ENCODE measurements around the gene NEK3.
"Not testable (repeated sequence)": the region's sequence is repeated elsewhere in the genome, so short reads cannot be mapped to it uniquely, and the experiment has no call there.

The NEK3 gene

DNA sequence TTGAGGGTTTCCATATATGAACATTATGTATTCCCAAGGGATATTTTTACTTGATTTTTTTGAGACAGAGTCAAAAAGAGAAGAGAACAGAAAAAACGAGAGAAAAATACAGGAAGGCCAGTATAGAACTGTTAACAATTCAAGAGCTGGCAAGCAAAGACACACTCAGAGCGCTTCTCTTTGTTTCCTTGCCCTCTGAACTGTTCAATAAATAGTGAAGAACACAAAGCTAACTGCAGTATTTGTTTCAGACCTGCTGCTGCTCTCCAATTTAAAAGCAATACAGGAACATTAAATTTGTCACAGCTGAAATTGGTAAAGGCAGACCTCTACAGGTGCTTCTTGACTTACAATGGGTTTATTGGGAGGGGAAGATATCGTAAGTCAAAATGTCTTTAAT, 14.0 kb upstream of the NEK3 start:
- H3K27me3 Mint-ChIP-seq (ENCODE audit: low read depth): no peaks in the 10 kb centered on the region

DNA sequence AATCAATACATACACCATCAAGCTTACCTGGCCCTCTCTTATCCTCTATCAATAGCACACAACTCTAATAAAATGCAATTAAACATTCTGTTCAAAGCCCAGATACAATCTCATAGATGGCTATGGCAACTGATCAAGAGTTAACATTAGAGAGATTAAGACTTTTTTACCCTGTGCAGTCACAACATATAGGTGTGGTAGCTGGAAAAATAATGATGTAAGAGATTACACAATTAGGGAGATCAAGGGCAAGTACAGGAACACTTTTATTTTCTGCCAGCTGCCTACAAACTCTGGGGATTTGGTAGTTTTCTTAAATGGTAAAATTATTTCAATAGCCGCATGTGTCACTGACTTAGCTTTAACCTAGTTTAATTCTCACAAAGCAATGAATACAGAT, 12.3 kb upstream of the NEK3 start:
- not testable (repeated sequence) for H3K9me3 Mint-ChIP-seq; H3K27ac Mint-ChIP-seq; H3K27me3 Mint-ChIP-seq (ENCODE audit: low read depth); H3K4me1 Mint-ChIP-seq; H3K4me3 Mint-ChIP-seq
- H3K36me3 Mint-ChIP-seq (ENCODE audit: low read depth): peaks cover 44% of the 10 kb centered on the region

More for the DNA sequence above, 14.0 kb upstream of the NEK3 start:
- Mint-ChIP-seq H3K4me1 (no peaks in the 10 kb centered on the region), H3K9me3 (no peaks in the 10 kb centered on the region), H3K27ac (no peak overlapping the region), H3K4me3 (no peak overlapping the region), H3K36me3 (ENCODE audit: low read depth) (peaks cover 45% of the 10 kb centered on the region)
- TF ChIP-seq, protein P1, sequence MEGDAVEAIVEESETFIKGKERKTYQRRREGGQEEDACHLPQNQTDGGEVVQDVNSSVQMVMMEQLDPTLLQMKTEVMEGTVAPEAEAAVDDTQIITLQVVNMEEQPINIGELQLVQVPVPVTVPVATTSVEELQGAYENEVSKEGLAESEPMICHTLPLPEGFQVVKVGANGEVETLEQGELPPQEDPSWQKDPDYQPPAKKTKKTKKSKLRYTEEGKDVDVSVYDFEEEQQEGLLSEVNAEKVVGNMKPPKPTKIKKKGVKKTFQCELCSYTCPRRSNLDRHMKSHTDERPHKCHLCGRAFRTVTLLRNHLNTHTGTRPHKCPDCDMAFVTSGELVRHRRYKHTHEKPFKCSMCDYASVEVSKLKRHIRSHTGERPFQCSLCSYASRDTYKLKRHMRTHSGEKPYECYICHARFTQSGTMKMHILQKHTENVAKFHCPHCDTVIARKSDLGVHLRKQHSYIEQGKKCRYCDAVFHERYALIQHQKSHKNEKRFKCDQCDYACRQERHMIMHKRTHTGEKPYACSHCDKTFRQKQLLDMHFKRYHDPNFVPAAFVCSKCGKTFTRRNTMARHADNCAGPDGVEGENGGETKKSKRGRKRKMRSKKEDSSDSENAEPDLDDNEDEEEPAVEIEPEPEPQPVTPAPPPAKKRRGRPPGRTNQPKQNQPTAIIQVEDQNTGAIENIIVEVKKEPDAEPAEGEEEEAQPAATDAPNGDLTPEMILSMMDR (IDR thresholded peaks at IDR 0.05; ENCODE audit: unreplicated experiment in 3 of 3): no peak

DNA sequence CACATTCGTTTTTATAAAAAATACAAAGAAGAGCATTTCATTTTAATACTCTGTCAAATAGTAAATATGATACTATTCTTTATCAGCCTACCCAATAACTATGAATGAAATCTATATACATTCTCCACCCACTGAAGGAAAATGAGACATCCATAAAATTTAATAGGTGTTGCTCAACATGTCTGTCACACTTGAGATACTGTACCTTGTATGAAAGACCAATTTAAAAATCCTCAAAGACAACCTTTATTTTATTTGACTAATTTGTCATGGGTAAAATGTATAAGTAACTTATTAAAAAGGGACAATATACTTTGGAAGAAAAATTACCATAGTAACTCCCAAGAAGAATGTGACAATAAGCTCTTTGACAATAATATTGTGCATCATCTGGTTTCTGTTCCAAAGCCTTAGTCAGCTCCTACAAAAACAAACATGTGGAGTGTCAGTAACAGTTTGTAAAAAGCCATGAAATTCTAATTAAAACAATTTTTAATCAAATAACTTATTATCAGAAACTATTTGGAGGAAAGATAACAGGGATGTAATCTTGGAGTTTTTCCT, 11.5 kb upstream of the NEK3 start:
- not testable (repeated sequence) for H3K27me3 Mint-ChIP-seq (ENCODE audit: low read depth); H3K9me3 Mint-ChIP-seq; H3K27ac Mint-ChIP-seq; H3K4me3 Mint-ChIP-seq; H3K4me1 Mint-ChIP-seq
- peaks cover 52% of the 10 kb centered on the region for H3K36me3 Mint-ChIP-seq (ENCODE audit: low read depth)

DNA sequence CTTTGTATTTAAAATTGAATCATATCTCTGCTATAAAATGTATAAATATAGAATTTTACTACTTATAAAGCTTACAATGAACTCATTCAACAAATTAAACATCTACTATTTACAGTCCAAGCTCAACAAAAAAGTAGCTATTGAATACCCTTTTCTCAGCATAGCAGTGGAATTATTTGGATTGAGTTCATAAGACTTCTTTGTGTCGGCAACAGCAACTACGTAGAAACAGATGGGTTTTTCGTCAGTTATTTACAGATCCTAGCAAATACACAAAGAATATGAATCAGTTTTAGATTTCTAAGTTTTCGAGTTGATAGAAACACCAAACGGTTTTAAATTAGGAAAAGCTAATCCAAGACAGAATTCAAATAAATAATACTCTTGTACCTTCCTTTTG, 10.4 kb upstream of the NEK3 start:
- Mint-ChIP-seq H3K36me3 (ENCODE audit: low read depth) (peaks cover 46% of the 10 kb centered on the region), H3K27ac (no peak overlapping the region), H3K27me3 (ENCODE audit: low read depth) (no peaks in the 10 kb centered on the region), H3K4me1 (no peaks in the 10 kb centered on the region), H3K9me3 (no peaks in the 10 kb centered on the region), H3K4me3 (no peak overlapping the region)
- TF ChIP-seq, protein P1 (IDR thresholded peaks at IDR 0.05; ENCODE audit: unreplicated experiment in 3 of 3): no peak

DNA sequence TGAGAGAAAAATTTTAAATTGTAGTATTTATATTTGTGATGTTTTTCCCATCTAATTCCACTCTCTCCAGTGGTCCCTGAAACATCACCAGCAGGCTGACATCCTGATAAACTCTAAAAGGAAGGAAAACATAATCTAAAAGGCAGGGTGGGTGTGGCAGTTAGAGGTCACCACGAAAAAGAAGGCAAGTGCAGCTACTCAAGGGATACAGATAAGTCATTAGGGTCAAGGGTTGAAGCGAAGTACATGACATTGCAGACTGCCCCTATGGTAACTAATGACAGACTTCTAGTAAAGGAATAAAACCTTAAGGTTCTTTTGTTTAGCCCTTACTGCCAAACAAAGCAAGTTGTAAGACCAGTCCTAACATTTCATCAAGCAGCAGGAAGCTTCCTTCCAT, 6.0 kb upstream of the NEK3 start:
- Mint-ChIP-seq H3K4me3 (no peak overlapping the region), H3K4me1 (peaks cover 11% of the 10 kb centered on the region), H3K9me3 (no peaks in the 10 kb centered on the region), H3K27ac (no peak overlapping the region), H3K27me3 (ENCODE audit: low read depth) (peaks cover 3% of the 10 kb centered on the region), H3K36me3 (ENCODE audit: low read depth) (peaks cover 21% of the 10 kb centered on the region)
- TF ChIP-seq, protein P1 (IDR thresholded peaks at IDR 0.05; ENCODE audit: unreplicated experiment in 3 of 3): no peak

DNA sequence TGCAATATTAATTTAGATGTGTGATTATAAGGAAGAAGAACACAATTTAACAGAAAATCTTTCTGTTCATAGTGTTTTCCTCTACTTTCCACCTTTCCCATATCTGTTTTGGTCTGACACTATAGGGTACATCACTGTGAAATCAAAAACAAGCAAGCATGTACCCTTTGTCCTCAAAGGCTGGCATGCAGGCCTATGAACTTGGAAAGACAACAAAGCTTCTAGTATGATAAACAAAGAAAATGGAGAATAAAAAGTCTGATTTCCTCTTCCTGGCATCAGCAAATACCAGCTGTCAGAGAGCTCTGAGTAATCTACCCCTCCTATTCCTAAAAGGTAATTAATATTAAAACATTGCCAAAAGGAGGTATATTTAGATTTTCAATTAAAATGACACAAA, 5.6 kb upstream of the NEK3 start:
- Mint-ChIP-seq H3K9me3 (no peaks in the 10 kb centered on the region), H3K36me3 (ENCODE audit: low read depth) (peaks cover 18% of the 10 kb centered on the region), H3K4me1 (peaks cover 12% of the 10 kb centered on the region), H3K27me3 (ENCODE audit: low read depth) (peaks cover 3% of the 10 kb centered on the region), H3K27ac (no peak overlapping the region), H3K4me3 (no peak overlapping the region)
- TF ChIP-seq, protein P1 (IDR thresholded peaks at IDR 0.05; ENCODE audit: unreplicated experiment in 3 of 3): no peak

DNA sequence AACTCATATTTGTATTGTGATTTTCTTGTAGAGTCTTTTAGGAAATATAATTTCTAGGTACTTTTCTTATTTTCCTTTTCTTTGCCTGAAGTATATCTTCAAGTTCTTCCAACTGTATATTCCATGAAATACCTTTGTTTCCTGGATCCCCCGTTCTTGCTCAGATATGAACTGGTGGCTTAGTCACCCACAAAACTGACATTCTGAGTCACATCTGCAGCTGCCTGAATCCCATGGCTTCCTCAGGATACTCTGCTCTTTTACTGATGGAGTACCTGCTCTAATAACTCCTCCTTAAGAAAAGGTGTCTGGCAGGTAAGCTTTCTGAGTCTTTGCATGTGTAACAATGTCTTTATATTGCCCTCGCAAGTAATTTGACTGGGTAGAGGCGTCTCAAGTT, 4.5 kb upstream of the NEK3 start:
- Mint-ChIP-seq H3K4me1 (peaks cover 18% of the 10 kb centered on the region), H3K36me3 (ENCODE audit: low read depth) (peaks cover 18% of the 10 kb centered on the region)
- H3K27ac Mint-ChIP-seq; H3K4me3 Mint-ChIP-seq; H3K27me3 Mint-ChIP-seq (ENCODE audit: low read depth); H3K9me3 Mint-ChIP-seq: not testable (repeated sequence)
